Lower leg skin (tissue), 4 donors: ENCODE data around the gene ARL5C. TPM values are rescaled to one million over a fixed set of nuclear protein-coding genes. Genes with fewer than 3 reads are reported as not detected.

ENCODE experiments used
- DNase-seq, 2 donors: peaks; one replicate each; pipeline ENCODE4 v3.0.0-alpha.2; 2019; ENCODE audit warnings: low spot score in 2 of 2
- H3K4me3 ChIP-seq: fragments of 200-600 bp; sonication (generic); 2 replicates; pipeline ENCODE4 v1.5.1; 2017; ENCODE audit warnings: mild to moderate bottlenecking, low read depth; ENCODE audit not compliant: poor library complexity, severe bottlenecking
- POLR2A ChIP-seq, 2 donors: fragments of 450-650 bp; IDR thresholded peaks; one replicate each; pipeline ENCODE4 v1.6.1; 2016 to 2017; ENCODE audit warnings: antibody characterized with exemption in 2 of 2, mild to moderate bottlenecking in 1 of 2, moderate library complexity in 1 of 2
- WGBS, 2 donors: methylation state at CpG; one replicate each; pipeline ENCODE4 v1.1.5; 2018; 5-methylcytosine and 5-hydroxymethylcytosine counted together
- intact Hi-C: fragments of 100-400 bp; cut with DNase I; formaldehyde crosslinking; loops from one replicate; pipeline ENCODE4 v1.15.0; 2023; ENCODE audit warnings: low total_unique reads
- total RNA-seq, 4 donors: library from RNA; depleted of rRNA; stranded (reverse); fragments of >200 nt; gene quantifications; one replicate each; pipeline ENCODE4 v1.1.0, GENCODE V29; 2016
- TF ChIP-seq, protein P1 (sequence below), 3 donors: fragments of 450-650 bp; IDR thresholded peaks; one replicate each; pipeline ENCODE4 v1.5.1; 2016; ENCODE audit warnings: antibody characterized with exemption in 3 of 3, mild to moderate bottlenecking in 3 of 3, moderate library complexity in 2 of 3

ARL5C gene
- total RNA-seq, 4 donors from 2014 or later, result not detected

DNA sequence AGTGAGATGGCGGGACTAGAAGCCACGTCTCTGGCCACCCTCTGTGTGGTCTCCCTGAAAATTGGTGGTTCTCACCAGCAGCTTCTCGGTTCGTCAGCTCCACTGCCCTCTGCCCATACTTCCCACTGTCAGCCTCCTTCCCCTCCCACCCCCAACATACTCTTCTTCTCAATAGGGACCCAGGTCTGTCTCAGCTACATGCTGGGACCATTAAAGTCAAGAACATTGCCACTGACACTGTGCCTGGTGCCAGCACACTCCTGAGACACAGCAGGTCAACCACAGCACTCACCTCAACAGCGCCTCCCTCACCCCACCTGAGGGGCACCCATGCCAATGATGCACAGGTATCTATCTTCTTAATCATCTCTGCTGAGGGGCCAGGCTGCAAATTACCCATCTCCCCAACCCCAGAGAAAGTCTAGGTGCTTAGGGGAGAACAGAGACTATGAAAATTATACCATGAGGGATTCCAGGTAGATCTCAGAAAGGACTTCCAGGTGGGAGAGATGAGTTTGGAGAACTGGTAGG is 15.8 kb downstream of the ARL5C start:
- no peak for TF ChIP-seq POLR2A (IDR thresholded peaks at IDR 0.05)
- TF ChIP-seq, protein P1, sequence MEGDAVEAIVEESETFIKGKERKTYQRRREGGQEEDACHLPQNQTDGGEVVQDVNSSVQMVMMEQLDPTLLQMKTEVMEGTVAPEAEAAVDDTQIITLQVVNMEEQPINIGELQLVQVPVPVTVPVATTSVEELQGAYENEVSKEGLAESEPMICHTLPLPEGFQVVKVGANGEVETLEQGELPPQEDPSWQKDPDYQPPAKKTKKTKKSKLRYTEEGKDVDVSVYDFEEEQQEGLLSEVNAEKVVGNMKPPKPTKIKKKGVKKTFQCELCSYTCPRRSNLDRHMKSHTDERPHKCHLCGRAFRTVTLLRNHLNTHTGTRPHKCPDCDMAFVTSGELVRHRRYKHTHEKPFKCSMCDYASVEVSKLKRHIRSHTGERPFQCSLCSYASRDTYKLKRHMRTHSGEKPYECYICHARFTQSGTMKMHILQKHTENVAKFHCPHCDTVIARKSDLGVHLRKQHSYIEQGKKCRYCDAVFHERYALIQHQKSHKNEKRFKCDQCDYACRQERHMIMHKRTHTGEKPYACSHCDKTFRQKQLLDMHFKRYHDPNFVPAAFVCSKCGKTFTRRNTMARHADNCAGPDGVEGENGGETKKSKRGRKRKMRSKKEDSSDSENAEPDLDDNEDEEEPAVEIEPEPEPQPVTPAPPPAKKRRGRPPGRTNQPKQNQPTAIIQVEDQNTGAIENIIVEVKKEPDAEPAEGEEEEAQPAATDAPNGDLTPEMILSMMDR (IDR thresholded peaks at IDR 0.05), result no peak
- no peak overlapping the region for H3K4me3 ChIP-seq
- DNase-seq, result no peak
- intact Hi-C loops, result loop anchor here (10.0 kb wide), 2 partner anchors 165 to 345 kb away; no protein-coding TSS in a partner anchor
- WGBS, 2 donors, result 80 to 87% methylated on average over 5 of the region's 5 CpGs

DNA sequence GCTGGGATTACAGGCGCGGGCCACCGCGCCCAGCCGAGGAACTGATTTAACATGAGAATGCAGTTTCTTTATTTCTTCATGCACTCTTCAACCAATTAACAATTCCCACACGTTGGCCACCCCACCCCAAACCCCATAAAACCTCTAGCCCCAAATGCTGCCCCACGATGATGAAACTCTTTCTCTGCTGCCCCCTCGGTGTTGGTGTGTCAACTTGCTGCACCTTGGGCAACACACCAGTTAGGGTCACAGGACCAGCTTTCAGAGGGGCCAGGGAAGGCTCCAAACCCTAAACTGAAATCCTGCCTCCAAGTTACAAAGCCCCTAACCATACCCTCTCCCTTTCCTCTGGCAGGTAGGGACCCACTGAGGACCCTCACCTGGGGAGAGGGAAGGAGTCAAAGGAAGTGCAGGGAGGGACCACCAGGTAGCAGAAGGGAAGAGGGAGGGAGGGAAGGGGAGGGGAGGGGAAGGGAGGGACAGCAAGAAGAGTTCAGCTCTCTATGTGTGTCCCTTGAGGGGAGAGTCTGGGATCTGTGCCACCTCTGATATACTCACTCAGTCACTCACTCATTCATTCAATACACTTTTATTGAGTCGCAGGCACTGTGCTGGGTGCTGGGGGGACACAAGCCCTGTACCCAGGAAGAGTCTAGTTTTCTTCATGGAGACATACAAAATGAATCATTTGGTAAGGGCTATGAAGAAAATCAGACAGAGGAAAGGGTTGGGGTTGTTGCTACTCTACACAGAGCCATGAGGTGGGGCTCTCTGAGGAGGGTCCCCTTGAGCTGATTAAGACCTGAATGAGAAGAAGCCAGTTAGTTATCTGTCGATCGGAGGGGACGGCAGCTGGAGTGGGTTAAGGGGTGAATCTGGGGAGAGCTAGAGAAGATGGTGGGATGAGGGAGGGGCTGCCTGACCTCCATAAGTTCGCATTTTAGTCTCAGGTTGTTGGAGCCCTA is 18.5 kb downstream of the ARL5C start:
- 76 to 79% methylated on average over 13 of the region's 13 CpGs for WGBS, 2 donors
- DNase-seq, result no peak
- intact Hi-C loops, result no loop called here
- H3K4me3 ChIP-seq, result no peak overlapping the region
- TF ChIP-seq, protein P1 (IDR thresholded peaks at IDR 0.05), result no peak
- TF ChIP-seq POLR2A (IDR thresholded peaks at IDR 0.05), result no peak

DNA sequence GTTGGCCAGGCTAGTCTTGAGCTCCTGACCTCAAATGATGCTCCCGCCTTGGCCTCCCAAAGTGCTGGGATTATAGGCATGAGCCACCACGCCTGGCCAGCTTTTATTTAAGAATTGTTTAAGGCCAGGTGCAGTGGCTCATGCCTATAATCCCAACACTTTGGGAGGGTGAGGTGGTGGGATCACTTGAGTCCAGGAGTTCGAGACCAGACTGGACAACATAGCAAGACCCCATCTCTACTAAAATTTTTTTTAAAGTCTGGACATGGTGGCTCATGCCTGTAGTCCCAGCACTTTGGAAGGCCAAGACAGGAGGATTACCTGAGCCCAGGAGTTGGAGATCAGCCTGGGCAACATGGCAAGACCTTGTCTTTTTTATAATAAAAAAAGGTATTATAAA is 19.7 kb downstream of the ARL5C start:
- H3K4me3 ChIP-seq, result no peak overlapping the region
- intact Hi-C loops, result no loop called here
- TF ChIP-seq, protein P1 (IDR thresholded peaks at IDR 0.05), result no peak
- no peak for TF ChIP-seq POLR2A (IDR thresholded peaks at IDR 0.05)
- DNase-seq, result no peak
- 98 to 100% methylated on average over 3 of the region's 3 CpGs for WGBS, 2 donors

GRCh38 chr17:39145143-39145542 is 20.8 kb downstream of the ARL5C start:
- intact Hi-C loops, result no loop called here
- TF ChIP-seq POLR2A (IDR thresholded peaks at IDR 0.05), result no peak
- TF ChIP-seq, protein P1 (IDR thresholded peaks at IDR 0.05), result no peak
- 58 to 79% methylated on average over 2 to 3 of the region's 3 CpGs for WGBS, 2 donors

GRCh38 chr17:39144416-39144840 is 21.5 kb downstream of the ARL5C start:
- H3K4me3 ChIP-seq, result no peak overlapping the region
- intact Hi-C loops, result no loop called here
- TF ChIP-seq POLR2A (IDR thresholded peaks at IDR 0.05), result no peak
- TF ChIP-seq, protein P1 (IDR thresholded peaks at IDR 0.05), result no peak
- WGBS, 2 donors, result 18 to 27% methylated on average over 9 of the region's 9 CpGs
- peak; percentile 89 to 96 for DNase-seq

More at GRCh38 chr17:39145143-39145542, 20.8 kb downstream of the ARL5C start:
- H3K4me3 ChIP-seq, result no peak overlapping the region
- DNase-seq, result no peak
